BE2C (cell line): Measurements from ENCODE around the gene DENND5B.

ENCODE experiments used
- DNase-seq: peaks from one replicate; pipeline ENCODE4 v3.0.0-alpha.2; 2020
- H3K27me3 ChIP-seq: fragments of 250-450 bp; sonication (Bioruptor Pico); 2 replicates; pipeline ENCODE4 v1.5.1; 2020; ENCODE audit warnings: mild to moderate bottlenecking
- H3K36me3 ChIP-seq: fragments of 250-450 bp; sonication (Bioruptor Pico); 2 replicates; pipeline ENCODE4 v1.5.1; 2020; ENCODE audit warnings: mild to moderate bottlenecking
- H3K4me1 ChIP-seq: fragments of 250-450 bp; sonication (Bioruptor Pico); 2 replicates; pipeline ENCODE4 v1.5.1; 2020
- H3K4me3 ChIP-seq: 2 replicates; pipeline ENCODE4 v1.5.1; 2011; ENCODE audit warnings: low read depth, low read length
- H3K9me3 ChIP-seq: fragments of 250-450 bp; sonication (Bioruptor Pico); 2 replicates; pipeline ENCODE4 v1.5.1; 2020
- CTCF ChIP-seq: IDR thresholded peaks from 2 replicates; pipeline ENCODE4 v1.5.1; 2012; ENCODE audit warnings: mild to moderate bottlenecking, low read depth, low read length

Gene DENND5B

GRCh38 chr12:31431721-31432240 lies 159.2 kb downstream of the DENND5B start:
- Histone ChIP-seq H3K36me3 (no peaks in the 10 kb centered on the region), H3K27me3 (no peaks in the 10 kb centered on the region), H3K9me3 (no peaks in the 10 kb centered on the region), H3K4me1 (no peaks in the 10 kb centered on the region; the same call in 1 of the 2 replicates), H3K4me3 (no peak overlapping the region)
- no peak for DNase-seq
- TF ChIP-seq CTCF: no peak

- no peaks in the 10 kb centered on the region for H3K36me3 ChIP-seq
- TF ChIP-seq CTCF: no peak
- H3K4me3 ChIP-seq: no peak overlapping the region
- H3K4me1 ChIP-seq: no peaks in the 10 kb centered on the region
- no peaks in the 10 kb centered on the region for H3K27me3 ChIP-seq
- H3K9me3 ChIP-seq: no peaks in the 10 kb centered on the region
- no peak for DNase-seq
Measured at GRCh38 chr12:31423405-31423804, 167.5 kb downstream of the DENND5B start.

- no peak for DNase-seq
- TF ChIP-seq CTCF: no peak
- no peaks in the 10 kb centered on the region for H3K4me1 ChIP-seq
Measured at GRCh38 chr12:31412292-31412801, 178.6 kb downstream of the DENND5B start.

GRCh38 chr12:31408763-31409162 lies 182.2 kb downstream of the DENND5B start:
- TF ChIP-seq CTCF: no peak
- DNase-seq: no peak
- no peaks in the 10 kb centered on the region for H3K9me3 ChIP-seq

More at GRCh38 chr12:31412292-31412801, 178.6 kb downstream of the DENND5B start:
- no peaks in the 10 kb centered on the region for H3K36me3 ChIP-seq
- no peaks in the 10 kb centered on the region for H3K27me3 ChIP-seq
- no peaks in the 10 kb centered on the region for H3K9me3 ChIP-seq
- no peak overlapping the region for H3K4me3 ChIP-seq

GRCh38 chr12:31407562-31407961 lies 183.4 kb downstream of the DENND5B start:
- no peak for DNase-seq
- TF ChIP-seq CTCF: no peak
- H3K4me3 ChIP-seq: no peak overlapping the region
- H3K36me3 ChIP-seq: no peaks in the 10 kb centered on the region
- no peaks in the 10 kb centered on the region for H3K27me3 ChIP-seq
- H3K9me3 ChIP-seq: no peaks in the 10 kb centered on the region
- H3K4me1 ChIP-seq: no peaks in the 10 kb centered on the region

More at GRCh38 chr12:31408763-31409162, 182.2 kb downstream of the DENND5B start:
- Histone ChIP-seq H3K4me3 (no peak overlapping the region), H3K4me1 (no peaks in the 10 kb centered on the region), H3K27me3 (no peaks in the 10 kb centered on the region), H3K36me3 (no peaks in the 10 kb centered on the region)

- DNase-seq: no peak
- Histone ChIP-seq H3K36me3 (no peaks in the 10 kb centered on the region), H3K9me3 (no peaks in the 10 kb centered on the region), H3K27me3 (no peaks in the 10 kb centered on the region), H3K4me3 (no peak overlapping the region), H3K4me1 (no peaks in the 10 kb centered on the region)
- no peak for TF ChIP-seq CTCF
Measured at GRCh38 chr12:31406345-31406744, 184.6 kb downstream of the DENND5B start.
